ENCODE results near the gene ITGA1.

ITGA1 gene

DNA sequence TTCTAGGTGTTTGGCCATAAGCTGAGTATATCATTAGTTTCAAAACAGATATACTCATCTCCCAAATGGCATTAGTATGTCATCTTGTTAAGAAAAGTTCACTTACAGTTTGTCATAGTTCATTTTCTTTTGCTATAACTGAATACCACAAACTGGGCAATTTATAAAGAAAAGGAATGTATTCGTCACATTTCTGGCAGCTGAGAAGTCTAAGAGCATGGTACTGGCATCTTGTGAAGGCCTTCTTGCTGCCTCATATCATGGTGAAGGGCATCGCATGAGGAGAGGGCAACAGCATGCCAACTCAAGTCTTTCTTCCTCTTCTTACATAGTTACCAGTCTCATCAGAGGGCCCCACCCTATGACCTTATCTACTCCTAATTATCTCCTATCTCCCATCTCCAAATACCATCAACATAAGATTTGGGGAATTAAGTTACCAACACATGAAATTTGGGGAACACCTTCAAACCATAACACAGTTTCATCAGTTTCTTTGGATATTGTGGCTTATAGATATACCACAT is 20.4 kb upstream of the ITGA1 start (continued):
- TF ChIP-seq, protein P1, sequence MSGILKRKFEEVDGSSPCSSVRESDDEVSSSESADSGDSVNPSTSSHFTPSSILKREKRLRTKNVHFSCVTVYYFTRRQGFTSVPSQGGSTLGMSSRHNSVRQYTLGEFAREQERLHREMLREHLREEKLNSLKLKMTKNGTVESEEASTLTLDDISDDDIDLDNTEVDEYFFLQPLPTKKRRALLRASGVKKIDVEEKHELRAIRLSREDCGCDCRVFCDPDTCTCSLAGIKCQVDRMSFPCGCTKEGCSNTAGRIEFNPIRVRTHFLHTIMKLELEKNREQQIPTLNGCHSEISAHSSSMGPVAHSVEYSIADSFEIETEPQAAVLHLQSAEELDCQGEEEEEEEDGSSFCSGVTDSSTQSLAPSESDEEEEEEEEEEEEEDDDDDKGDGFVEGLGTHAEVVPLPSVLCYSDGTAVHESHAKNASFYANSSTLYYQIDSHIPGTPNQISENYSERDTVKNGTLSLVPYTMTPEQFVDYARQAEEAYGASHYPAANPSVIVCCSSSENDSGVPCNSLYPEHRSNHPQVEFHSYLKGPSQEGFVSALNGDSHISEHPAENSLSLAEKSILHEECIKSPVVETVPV (CRISPR knock-in tag; IDR thresholded peaks at IDR 0.05): no peak
- TF ChIP-seq BACH2 (CRISPR knock-in tag; IDR thresholded peaks at IDR 0.05; ENCODE audit: borderline replicate concordance): no peak
- TF ChIP-seq ARNTL (CRISPR knock-in tag; IDR thresholded peaks at IDR 0.05; ENCODE audit: borderline replicate concordance, low read depth): no peak
- TF ChIP-seq OSR1 (CRISPR knock-in tag; IDR thresholded peaks at IDR 0.05): no peak
- TF ChIP-seq, protein P2, sequence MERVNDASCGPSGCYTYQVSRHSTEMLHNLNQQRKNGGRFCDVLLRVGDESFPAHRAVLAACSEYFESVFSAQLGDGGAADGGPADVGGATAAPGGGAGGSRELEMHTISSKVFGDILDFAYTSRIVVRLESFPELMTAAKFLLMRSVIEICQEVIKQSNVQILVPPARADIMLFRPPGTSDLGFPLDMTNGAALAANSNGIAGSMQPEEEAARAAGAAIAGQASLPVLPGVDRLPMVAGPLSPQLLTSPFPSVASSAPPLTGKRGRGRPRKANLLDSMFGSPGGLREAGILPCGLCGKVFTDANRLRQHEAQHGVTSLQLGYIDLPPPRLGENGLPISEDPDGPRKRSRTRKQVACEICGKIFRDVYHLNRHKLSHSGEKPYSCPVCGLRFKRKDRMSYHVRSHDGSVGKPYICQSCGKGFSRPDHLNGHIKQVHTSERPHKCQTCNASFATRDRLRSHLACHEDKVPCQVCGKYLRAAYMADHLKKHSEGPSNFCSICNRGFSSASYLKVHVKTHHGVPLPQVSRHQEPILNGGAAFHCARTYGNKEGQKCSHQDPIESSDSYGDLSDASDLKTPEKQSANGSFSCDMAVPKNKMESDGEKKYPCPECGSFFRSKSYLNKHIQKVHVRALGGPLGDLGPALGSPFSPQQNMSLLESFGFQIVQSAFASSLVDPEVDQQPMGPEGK (CRISPR knock-in tag; IDR thresholded peaks at IDR 0.05; ENCODE audit: borderline replicate concordance): no peak

DNA sequence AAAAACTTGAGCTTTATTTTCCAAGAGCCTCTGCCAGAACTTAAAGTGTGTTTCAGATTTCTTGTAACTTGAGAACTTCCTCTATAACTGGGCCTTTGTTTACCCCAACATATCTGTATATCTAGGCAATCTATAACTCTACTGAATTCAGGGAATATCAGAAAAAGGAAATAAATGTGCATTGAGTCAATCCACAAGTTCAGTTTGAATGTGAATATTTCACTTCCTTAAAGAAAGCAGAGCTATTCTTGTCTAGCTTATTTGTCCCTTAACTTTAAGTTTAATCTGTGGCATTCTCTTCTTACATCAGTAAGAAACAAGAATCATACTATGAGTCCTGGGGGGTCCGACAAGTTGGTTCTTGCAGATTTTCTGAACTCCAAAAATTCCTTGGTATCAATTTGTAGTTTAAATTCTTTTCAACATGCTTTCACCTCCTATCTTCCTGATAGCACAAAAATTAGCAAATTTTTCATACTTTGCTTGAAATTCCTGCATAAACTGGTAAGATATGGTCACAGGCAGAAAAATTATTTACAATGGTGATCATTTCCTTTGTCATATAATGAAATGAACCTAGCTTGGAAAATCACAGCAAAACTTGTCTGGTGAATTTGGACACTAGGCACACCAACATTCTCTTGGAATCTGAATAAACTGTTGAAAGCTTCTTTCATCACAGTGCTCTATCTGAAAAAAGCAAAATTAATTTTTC is 19.8 kb upstream of the ITGA1 start:
- no peak for TF ChIP-seq CSDC2 (CRISPR knock-in tag; IDR thresholded peaks at IDR 0.05)
- TF ChIP-seq ISL1 (CRISPR knock-in tag; IDR thresholded peaks at IDR 0.05): no peak
- TF ChIP-seq, protein P1 (CRISPR knock-in tag; IDR thresholded peaks at IDR 0.05): no peak
- TF ChIP-seq ESRRG (CRISPR knock-in tag; IDR thresholded peaks at IDR 0.05): no peak
- no peak for TF ChIP-seq ARNTL (CRISPR knock-in tag; IDR thresholded peaks at IDR 0.05; ENCODE audit: borderline replicate concordance, low read depth)
- TF ChIP-seq GLIS3 (CRISPR knock-in tag; IDR thresholded peaks at IDR 0.05): no peak
- TF ChIP-seq TCF4 (CRISPR knock-in tag; IDR thresholded peaks at IDR 0.05; ENCODE audit: borderline replicate concordance): no peak
- TF ChIP-seq, protein P3, sequence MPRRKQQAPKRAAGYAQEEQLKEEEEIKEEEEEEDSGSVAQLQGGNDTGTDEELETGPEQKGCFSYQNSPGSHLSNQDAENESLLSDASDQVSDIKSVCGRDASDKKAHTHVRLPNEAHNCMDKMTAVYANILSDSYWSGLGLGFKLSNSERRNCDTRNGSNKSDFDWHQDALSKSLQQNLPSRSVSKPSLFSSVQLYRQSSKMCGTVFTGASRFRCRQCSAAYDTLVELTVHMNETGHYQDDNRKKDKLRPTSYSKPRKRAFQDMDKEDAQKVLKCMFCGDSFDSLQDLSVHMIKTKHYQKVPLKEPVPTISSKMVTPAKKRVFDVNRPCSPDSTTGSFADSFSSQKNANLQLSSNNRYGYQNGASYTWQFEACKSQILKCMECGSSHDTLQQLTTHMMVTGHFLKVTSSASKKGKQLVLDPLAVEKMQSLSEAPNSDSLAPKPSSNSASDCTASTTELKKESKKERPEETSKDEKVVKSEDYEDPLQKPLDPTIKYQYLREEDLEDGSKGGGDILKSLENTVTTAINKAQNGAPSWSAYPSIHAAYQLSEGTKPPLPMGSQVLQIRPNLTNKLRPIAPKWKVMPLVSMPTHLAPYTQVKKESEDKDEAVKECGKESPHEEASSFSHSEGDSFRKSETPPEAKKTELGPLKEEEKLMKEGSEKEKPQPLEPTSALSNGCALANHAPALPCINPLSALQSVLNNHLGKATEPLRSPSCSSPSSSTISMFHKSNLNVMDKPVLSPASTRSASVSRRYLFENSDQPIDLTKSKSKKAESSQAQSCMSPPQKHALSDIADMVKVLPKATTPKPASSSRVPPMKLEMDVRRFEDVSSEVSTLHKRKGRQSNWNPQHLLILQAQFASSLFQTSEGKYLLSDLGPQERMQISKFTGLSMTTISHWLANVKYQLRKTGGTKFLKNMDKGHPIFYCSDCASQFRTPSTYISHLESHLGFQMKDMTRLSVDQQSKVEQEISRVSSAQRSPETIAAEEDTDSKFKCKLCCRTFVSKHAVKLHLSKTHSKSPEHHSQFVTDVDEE (CRISPR knock-in tag; IDR thresholded peaks at IDR 0.05): no peak
- ATAC-seq: no peak; the same call in 2 of the 3 replicates

DNA sequence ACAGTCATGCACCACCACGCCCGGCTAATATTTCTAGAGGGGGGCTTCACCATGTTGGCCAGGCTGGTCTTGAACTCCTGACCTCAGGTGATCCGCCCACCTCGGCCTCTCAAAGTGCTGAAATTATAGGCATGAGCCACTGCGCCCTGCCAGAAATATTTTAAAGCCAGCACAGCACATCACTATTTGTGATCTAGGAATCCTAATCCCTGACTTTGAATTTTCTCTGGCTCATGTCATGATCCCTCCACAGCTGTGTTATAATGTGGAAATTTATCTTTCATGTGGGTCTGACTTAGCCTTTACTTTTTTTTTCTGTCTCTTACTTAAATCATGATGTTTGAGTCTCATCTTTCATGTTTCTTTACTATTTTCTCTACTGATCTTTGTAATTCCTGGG is 18.7 kb upstream of the ITGA1 start:
- TF ChIP-seq RARB (CRISPR knock-in tag; IDR thresholded peaks at IDR 0.05): no peak
- TF ChIP-seq, protein P1 (CRISPR knock-in tag; IDR thresholded peaks at IDR 0.05): no peak
- TF ChIP-seq TCF4 (CRISPR knock-in tag; IDR thresholded peaks at IDR 0.05; ENCODE audit: borderline replicate concordance): no peak
- TF ChIP-seq CSDC2 (CRISPR knock-in tag; IDR thresholded peaks at IDR 0.05): no peak
- TF ChIP-seq GLIS3 (CRISPR knock-in tag; IDR thresholded peaks at IDR 0.05): no peak
- TF ChIP-seq, protein P3 (CRISPR knock-in tag; IDR thresholded peaks at IDR 0.05): no peak
- TF ChIP-seq ZFP30 (CRISPR knock-in tag; IDR thresholded peaks at IDR 0.05): no peak
- no peak for TF ChIP-seq ZC3H10 (CRISPR knock-in tag; IDR thresholded peaks at IDR 0.05)
- TF ChIP-seq ISL1 (CRISPR knock-in tag; IDR thresholded peaks at IDR 0.05): no peak
- no peak for TF ChIP-seq ZNF70 (CRISPR knock-in tag; IDR thresholded peaks at IDR 0.05)
- no peak for TF ChIP-seq ZNF565 (CRISPR knock-in tag; conservative IDR thresholded peaks at IDR 0.05; ENCODE audit: low read depth)
- TF ChIP-seq ZFP3 (CRISPR knock-in tag; IDR thresholded peaks at IDR 0.05): no peak
- no peak for TF ChIP-seq ZNF8 (CRISPR knock-in tag; IDR thresholded peaks at IDR 0.05)
- TF ChIP-seq SNAI2 (CRISPR knock-in tag; IDR thresholded peaks at IDR 0.05): no peak
- TF ChIP-seq, protein P2 (CRISPR knock-in tag; IDR thresholded peaks at IDR 0.05; ENCODE audit: borderline replicate concordance): no peak
- TF ChIP-seq, protein P4, sequence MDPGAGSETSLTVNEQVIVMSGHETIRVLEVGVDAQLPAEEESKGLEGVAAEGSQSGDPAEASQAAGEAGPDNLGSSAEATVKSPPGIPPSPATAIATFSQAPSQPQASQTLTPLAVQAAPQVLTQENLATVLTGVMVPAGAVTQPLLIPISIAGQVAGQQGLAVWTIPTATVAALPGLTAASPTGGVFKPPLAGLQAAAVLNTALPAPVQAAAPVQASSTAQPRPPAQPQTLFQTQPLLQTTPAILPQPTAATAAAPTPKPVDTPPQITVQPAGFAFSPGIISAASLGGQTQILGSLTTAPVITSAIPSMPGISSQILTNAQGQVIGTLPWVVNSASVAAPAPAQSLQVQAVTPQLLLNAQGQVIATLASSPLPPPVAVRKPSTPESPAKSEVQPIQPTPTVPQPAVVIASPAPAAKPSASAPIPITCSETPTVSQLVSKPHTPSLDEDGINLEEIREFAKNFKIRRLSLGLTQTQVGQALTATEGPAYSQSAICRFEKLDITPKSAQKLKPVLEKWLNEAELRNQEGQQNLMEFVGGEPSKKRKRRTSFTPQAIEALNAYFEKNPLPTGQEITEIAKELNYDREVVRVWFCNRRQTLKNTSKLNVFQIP (CRISPR knock-in tag; IDR thresholded peaks at IDR 0.05; ENCODE audit: borderline replicate concordance, low read depth): no peak
- no peak for TF ChIP-seq OSR1 (CRISPR knock-in tag; IDR thresholded peaks at IDR 0.05)
- no peak for ATAC-seq

All from SK-N-SH treated with all-trans-retinoic acid at 6 μM for 48 hours (cell line).